K562 (cell line): ENCODE measurements around the gene TAF8. TPM values are rescaled to one million over a fixed set of nuclear protein-coding genes. Genes with fewer than 3 reads are reported as not detected.

Source experiments
- E2F8 ChIP-seq: fragments of 450-650 bp; IDR thresholded peaks from 2 replicates; pipeline ENCODE4 v1.7.1; 2018; ENCODE audit warnings: mild to moderate bottlenecking, low read depth; ENCODE audit not compliant: partially characterized antibody
- HDAC6 ChIP-seq: IDR thresholded peaks from 2 replicates; pipeline ENCODE4 v1.6.1; 2012; ENCODE audit warnings: low read depth, mild to moderate bottlenecking, control low read depth, inconsistent platforms, low read length, moderate library complexity
- KDM4B ChIP-seq, 2 experiments: fragments of 450-650 bp in 1 of 2; sonication (generic) in 1 of 2; IDR thresholded peaks; 2 replicates each; pipeline ENCODE4 v1.6.1; 2016 to 2017; ENCODE audit warnings: borderline replicate concordance in 2 of 2, antibody characterized with exemption in 1 of 2, low read depth in 1 of 2, mild to moderate bottlenecking in 1 of 2
- MLLT1 ChIP-seq, 2 experiments: fragments of 450-650 bp; IDR thresholded peaks; 2 replicates each; pipeline ENCODE4 v1.6.1; 2016
- MTA2 ChIP-seq: fragments of 450-650 bp; IDR thresholded peaks from 2 replicates; pipeline ENCODE4 v1.6.1; 2016; ENCODE audit warnings: low read depth
- NELFE ChIP-seq: IDR thresholded peaks from 2 replicates; pipeline ENCODE4 v1.6.1; 2011; ENCODE audit warnings: mild to moderate bottlenecking; ENCODE audit not compliant: insufficient read depth, insufficient read length
- SMARCE1 ChIP-seq: fragments of 450-650 bp; IDR thresholded peaks from 2 replicates; pipeline ENCODE4 v1.7.1; 2016; ENCODE audit warnings: mild to moderate bottlenecking
- ZBTB33 ChIP-seq: sonication (generic); formaldehyde crosslinking; IDR thresholded peaks from 2 replicates; pipeline ENCODE4 v1.8.1; 2023; ENCODE audit warnings: mild to moderate bottlenecking, missing genetic modification reagents
- ZNF561 ChIP-seq: fragments of 450-650 bp; formaldehyde crosslinking; conservative IDR thresholded peaks from 2 replicates; pipeline ENCODE4 v1.4.0; 2020; ENCODE audit warnings: mild to moderate bottlenecking, moderate library complexity
- polyA plus RNA-seq, 8 experiments: library from polyadenylated mRNA; depleted of rRNA in 4 of 8; stranded (reverse) in 5 of 8; unstranded in 3 of 8; fragments of >200 nt; fragmentation: Nextera tagmentation in 2 of 8; fragmentation: Illumina TruSeq in 1 of 8; extraction: Ambion mirVana in 2 of 8; extraction: Trizol in 1 of 8; gene quantifications; 2 replicates each; pipeline versions ENCODE4 v1.2.1 to v1.2.3, GENCODE V29; 2011 to 2014; ENCODE audit warnings: inconsistent platforms in 1 of 8, missing spikeins in 1 of 8
- total RNA-seq, 7 experiments: library from RNA; depleted of rRNA in 6 of 7; stranded (reverse); fragments of >200 nt in 6 of 7; fragmentation: Illumina TruSeq in 2 of 7; extraction: Trizol in 2 of 7; gene quantifications; 2 replicates each; pipeline versions ENCODE4 v1.2.1 to v1.2.3, GENCODE V29; 2011 to 2021; ENCODE audit warnings: low replicate concordance in 1 of 7
- TF ChIP-seq, protein P1 (sequence below): sonication (generic); formaldehyde crosslinking; IDR thresholded peaks from 2 replicates; pipeline ENCODE4 v1.5.0; 2020; ENCODE audit warnings: missing genetic modification reagents

TAF8 gene
- total and polyA plus RNA-seq, 9 of the 15 experiments (the other 6 are each of a cell fraction or from before 2014, with no cell fraction given), result 29.4 to 84.0 (median 52.6) TPM

DNA sequence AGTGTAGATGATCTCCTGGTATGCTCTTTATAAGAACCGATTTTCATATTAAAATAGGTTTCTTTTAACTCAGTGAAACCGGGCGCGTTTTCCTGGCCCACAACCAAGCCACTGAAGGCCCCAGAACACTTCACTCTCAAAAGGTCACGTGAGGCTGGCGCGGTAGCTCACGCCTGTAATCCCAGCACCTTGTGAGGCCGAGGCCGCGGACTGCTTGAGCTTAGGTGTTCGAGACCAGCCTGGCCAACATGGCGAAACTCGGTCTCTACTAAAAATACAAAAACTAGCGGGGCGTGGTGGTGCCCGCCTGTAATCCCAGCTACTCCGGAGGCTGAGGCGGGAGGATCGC, 402 bp upstream of the TAF8 start (continued):
- TF ChIP-seq ZBTB33, result peak; percentile 96
- peak in 1 of 2 experiments; percentile 89; a peak in 2 of 4 replicates for TF ChIP-seq MLLT1 (IDR thresholded peaks at IDR 0.05)
- TF ChIP-seq E2F8, result no peak
- 0 out of 2 replicates have a peak, but pooled peaks have one; percentile 19 for TF ChIP-seq SMARCE1
- no peak for TF ChIP-seq KDM4B (IDR thresholded peaks at IDR 0.05; ENCODE audit: borderline replicate concordance in 2 of 2, low read depth in 1 of 2)
- TF ChIP-seq ZNF561 (CRISPR knock-in tag), result no peak
- TF ChIP-seq NELFE, result no peak
- no peak for TF ChIP-seq HDAC6
- TF ChIP-seq MTA2, result no peak
- TF ChIP-seq, protein P1, sequence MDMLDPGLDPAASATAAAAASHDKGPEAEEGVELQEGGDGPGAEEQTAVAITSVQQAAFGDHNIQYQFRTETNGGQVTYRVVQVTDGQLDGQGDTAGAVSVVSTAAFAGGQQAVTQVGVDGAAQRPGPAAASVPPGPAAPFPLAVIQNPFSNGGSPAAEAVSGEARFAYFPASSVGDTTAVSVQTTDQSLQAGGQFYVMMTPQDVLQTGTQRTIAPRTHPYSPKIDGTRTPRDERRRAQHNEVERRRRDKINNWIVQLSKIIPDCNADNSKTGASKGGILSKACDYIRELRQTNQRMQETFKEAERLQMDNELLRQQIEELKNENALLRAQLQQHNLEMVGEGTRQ (CRISPR knock-in tag), result peak; percentile 70; the same call in 1 of the 2 replicates
- TF ChIP-seq, all 486 proteins: peak for 19
